Left ventricle myocardium inferior (tissue), 1 donor: ENCODE results near the gene PYROXD2. TPM values are rescaled to one million over a fixed set of nuclear protein-coding genes. Genes with fewer than 3 reads are reported as not detected.

Source experiments
- DNase-seq: peaks from one replicate; pipeline ENCODE4 v3.0.0-alpha.2; 2020
- H3K27ac ChIP-seq: fragments of 200-600 bp; replicated peaks from 2 replicates; pipeline ENCODE4 v1.8.0; 2021
- H3K27me3 ChIP-seq: fragments of 200-600 bp; 2 replicates; pipeline ENCODE4 v1.8.0; 2021; ENCODE audit warnings: low read depth
- H3K36me3 ChIP-seq: fragments of 200-600 bp; 2 replicates; pipeline ENCODE4 v1.8.0; 2021
- H3K4me1 ChIP-seq: fragments of 200-600 bp; 2 replicates; pipeline ENCODE4 v1.8.0; 2021
- H3K4me3 ChIP-seq: fragments of 200-600 bp; 2 replicates; pipeline ENCODE4 v1.8.0; 2021; ENCODE audit warnings: mild to moderate bottlenecking, moderate library complexity
- H3K9me3 ChIP-seq: fragments of 200-600 bp; replicated peaks from 2 replicates; pipeline ENCODE4 v1.8.0; 2021
- CTCF ChIP-seq: fragments of 200-600 bp; IDR thresholded peaks from 2 replicates; pipeline ENCODE4 v1.8.0; 2021; ENCODE audit warnings: antibody characterized with exemption, mild to moderate bottlenecking, borderline replicate concordance
- intact Hi-C: fragments of 100-400 bp; cut with micrococcal nuclease; formaldehyde crosslinking; loops from one replicate; pipeline ENCODE4 v1.11.0; 2022
- long read RNA-seq: library from polyadenylated mRNA; unstranded; transcript quantifications from one replicate; pipeline ENCODE4 v2.0.0, GENCODE V29; 2021
- total RNA-seq: library from RNA; stranded (reverse); fragmentation: NEBNext Ultra II Directional; extraction: Animal tissue kit (Norgen Biotek cat#: 25700); gene quantifications from one replicate; pipeline ENCODE4 v1.2.1, GENCODE V29; 2021
- donor health status: DM: no; HTN: yes; CAD: no; lungs with severe emphysema.

Gene PYROXD2
- total RNA-seq = 10.4 TPM
- long read RNA-seq, transcript PYROXD2-201 (16 exons, 2,028 nt) = major isoform, 10 of 22 reads
- long read RNA-seq, partial matches to known transcripts = 1 of 22 reads
- long read RNA-seq, other reads (novel, unspliced or antisense) = 10 of 22 reads

GRCh38 chr10:98414932-98415730 lies at the start of gene PYROXD2:
TSS of gene PYROXD2 (minus strand) at chr10:98415182. CDS start at chr10:98415135, 47 bp downstream.
- intact Hi-C loops = no loop called here
- H3K27me3 ChIP-seq = no peaks in the 10 kb centered on the region
- TF ChIP-seq CTCF = no peak
- no peaks in the 10 kb centered on the region for H3K9me3 ChIP-seq
- peak; percentile 92 for DNase-seq
- peak within 1 kb of the TSS; percentile 91 for H3K27ac ChIP-seq
- peaks cover 35% of the 10 kb centered on the region for H3K36me3 ChIP-seq
- peak within 1 kb of the TSS; percentile 75 for H3K4me3 ChIP-seq
- H3K4me1 ChIP-seq = peaks cover 49% of the 10 kb centered on the region

- Histone ChIP-seq H3K27ac (peak overlapping the region; percentile 68), H3K4me3 (no peak overlapping the region), H3K9me3 (no peaks in the 10 kb centered on the region), H3K27me3 (peaks cover 14% of the 10 kb centered on the region), H3K36me3 (no peaks in the 10 kb centered on the region), H3K4me1 (peaks cover 55% of the 10 kb centered on the region)
- no peak for TF ChIP-seq CTCF
- intact Hi-C loops = no loop called here
- DNase-seq = no peak
Measured at GRCh38 chr10:98463976-98464754, 49.2 kb upstream of the PYROXD2 start.

- peaks cover 10% of the 10 kb centered on the region for H3K27me3 ChIP-seq
- intact Hi-C loops = no loop called here
- H3K9me3 ChIP-seq = no peaks in the 10 kb centered on the region
- H3K4me1 ChIP-seq = peaks cover 44% of the 10 kb centered on the region
- DNase-seq = no peak
- H3K36me3 ChIP-seq = no peaks in the 10 kb centered on the region
- no peak for TF ChIP-seq CTCF
- H3K27ac ChIP-seq = peak overlapping the region; percentile 82
- H3K4me3 ChIP-seq = no peak overlapping the region
Measured at GRCh38 chr10:98463016-98463415, 48.0 kb upstream of the PYROXD2 start.

- intact Hi-C loops = no loop called here
- no peak for TF ChIP-seq CTCF
Measured at GRCh38 chr10:98461500-98461842, 46.5 kb upstream of the PYROXD2 start.

GRCh38 chr10:98460837-98461499 lies 46.0 kb upstream of the PYROXD2 start:
- Histone ChIP-seq H3K27ac (peak overlapping the region; percentile 82), H3K4me3 (no peak overlapping the region), H3K36me3 (no peaks in the 10 kb centered on the region), H3K4me1 (peaks cover 29% of the 10 kb centered on the region), H3K9me3 (no peaks in the 10 kb centered on the region), H3K27me3 (no peaks in the 10 kb centered on the region)
- TF ChIP-seq CTCF = no peak
- no peak for DNase-seq
- intact Hi-C loops = no loop called here

More at GRCh38 chr10:98461500-98461842, 46.5 kb upstream of the PYROXD2 start:
- Histone ChIP-seq H3K36me3 (no peaks in the 10 kb centered on the region), H3K4me1 (peaks cover 31% of the 10 kb centered on the region), H3K27me3 (peaks cover 5% of the 10 kb centered on the region), H3K4me3 (no peak overlapping the region), H3K9me3 (no peaks in the 10 kb centered on the region), H3K27ac (peak overlapping the region; percentile 82)
- no peak for DNase-seq
